HG03520 (cell line): ENCODE measurements around the gene SPEF2.

Source experiments
- ATAC-seq: cut with Tn5 transposase; IDR thresholded peaks from one replicate; pipeline ENCODE4 v1.9.1; 2021; ENCODE audit warnings: mild to moderate bottlenecking, moderate library complexity; ENCODE audit not compliant: unreplicated experiment

SPEF2 gene

GRCh38 chr5:35709688-35710087 is 92.0 kb downstream of the SPEF2 start:
- no peak for ATAC-seq

GRCh38 chr5:35717718-35718117 is 100.1 kb downstream of the SPEF2 start:
- ATAC-seq = no peak

GRCh38 chr5:35735718-35736117 is 118.1 kb downstream of the SPEF2 start:
- no peak for ATAC-seq

- ATAC-seq = no peak
These were observed 118.6 kb downstream of the SPEF2 start for GRCh38 chr5:35736280-35736679.

GRCh38 chr5:35741126-35741716 is 123.6 kb downstream of the SPEF2 start:
- no peak for ATAC-seq

- no peak for ATAC-seq
These were observed 124.3 kb downstream of the SPEF2 start for GRCh38 chr5:35741971-35742370.

GRCh38 chr5:35743644-35744043 is 126.0 kb downstream of the SPEF2 start:
- ATAC-seq = no peak

- ATAC-seq = no peak
These were observed 127.5 kb downstream of the SPEF2 start for GRCh38 chr5:35745193-35745592.

GRCh38 chr5:35745660-35746059 is 128.0 kb downstream of the SPEF2 start:
- no peak for ATAC-seq

- no peak for ATAC-seq
These were observed 134.3 kb downstream of the SPEF2 start for GRCh38 chr5:35752012-35752411.

- ATAC-seq = no peak
These were observed 135.8 kb downstream of the SPEF2 start for GRCh38 chr5:35753500-35753899.

GRCh38 chr5:35754481-35754880 is 136.8 kb downstream of the SPEF2 start:
- no peak for ATAC-seq

GRCh38 chr5:35755966-35756365 is 138.3 kb downstream of the SPEF2 start:
- no peak for ATAC-seq

- no peak for ATAC-seq
These were observed 140.6 kb downstream of the SPEF2 start for GRCh38 chr5:35758151-35758724.

GRCh38 chr5:35761541-35761940 is 143.9 kb downstream of the SPEF2 start:
- ATAC-seq = no peak

GRCh38 chr5:35762368-35762767 is 144.7 kb downstream of the SPEF2 start:
- ATAC-seq = no peak

GRCh38 chr5:35765921-35766320 is 148.3 kb downstream of the SPEF2 start:
- no peak for ATAC-seq

GRCh38 chr5:35771300-35771699 is 153.6 kb downstream of the SPEF2 start:
- no peak for ATAC-seq

GRCh38 chr5:35771839-35772238 is 154.2 kb downstream of the SPEF2 start:
- no peak for ATAC-seq

GRCh38 chr5:35773967-35774366 is 156.3 kb downstream of the SPEF2 start:
- no peak for ATAC-seq

GRCh38 chr5:35776757-35777156 is 159.1 kb downstream of the SPEF2 start:
- no peak for ATAC-seq

GRCh38 chr5:35777358-35778087 is 159.9 kb downstream of the SPEF2 start:
- peak; percentile 68 for ATAC-seq
